GM19324 (cell line): ENCODE data around the gene SLC1A4.

Experiments
- ATAC-seq: cut with Tn5 transposase; IDR thresholded peaks from one replicate; pipeline ENCODE4 v1.9.1; 2021; ENCODE audit warnings: mild to moderate bottlenecking, moderate library complexity; ENCODE audit not compliant: unreplicated experiment, low FRiP score

SLC1A4 gene

DNA sequence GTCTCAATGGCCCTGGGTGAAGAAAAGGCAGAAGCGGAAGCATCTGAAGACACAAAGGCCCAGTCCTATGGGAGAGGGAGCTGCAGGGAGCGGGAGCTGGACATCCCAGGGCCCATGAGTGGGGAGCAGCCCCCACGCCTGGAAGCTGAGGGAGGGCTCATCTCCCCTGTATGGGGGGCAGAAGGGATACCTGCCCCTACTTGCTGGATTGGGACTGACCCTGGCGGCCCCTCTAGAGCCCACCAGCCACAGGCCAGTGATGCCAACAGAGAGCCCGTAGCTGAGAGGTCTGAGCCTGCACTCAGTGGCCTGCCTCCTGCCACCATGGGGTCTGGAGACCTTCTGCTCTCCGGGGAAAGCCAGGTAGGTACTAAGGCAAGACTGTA lies 80.2 kb downstream of the SLC1A4 start:
- ATAC-seq = no peak

DNA sequence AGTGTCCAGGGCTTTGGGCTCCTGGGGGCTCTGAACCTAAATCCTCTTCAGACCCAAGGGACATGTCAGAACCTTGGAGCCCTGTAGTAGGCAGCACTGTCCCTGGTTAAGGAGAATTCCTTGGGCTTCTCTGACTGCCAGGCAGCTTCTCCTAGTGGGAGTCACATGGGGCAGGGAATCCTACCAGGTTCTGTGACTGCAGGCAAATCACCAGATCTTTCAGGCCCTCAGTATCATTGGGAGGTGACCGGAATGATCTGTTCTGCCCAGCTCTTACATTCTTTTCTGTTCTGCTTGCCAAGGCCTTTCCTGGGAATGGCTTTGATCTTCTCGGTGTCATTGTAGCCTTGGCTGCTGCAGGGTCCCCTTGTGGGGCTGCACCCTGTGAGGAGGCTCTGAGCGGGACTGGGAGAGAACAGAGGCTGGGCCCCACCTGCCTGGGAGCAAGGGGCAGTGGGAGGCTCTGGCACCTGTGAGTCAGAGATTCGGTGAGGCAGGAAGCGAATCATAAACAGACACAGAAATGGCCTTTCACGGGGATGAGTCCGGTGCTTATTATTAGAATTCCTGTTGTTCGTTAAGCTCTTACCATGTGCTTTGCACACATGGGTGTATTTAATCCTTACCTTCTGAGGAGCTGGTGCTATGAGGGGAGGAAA lies 81.1 kb downstream of the SLC1A4 start:
- no peak for ATAC-seq

DNA sequence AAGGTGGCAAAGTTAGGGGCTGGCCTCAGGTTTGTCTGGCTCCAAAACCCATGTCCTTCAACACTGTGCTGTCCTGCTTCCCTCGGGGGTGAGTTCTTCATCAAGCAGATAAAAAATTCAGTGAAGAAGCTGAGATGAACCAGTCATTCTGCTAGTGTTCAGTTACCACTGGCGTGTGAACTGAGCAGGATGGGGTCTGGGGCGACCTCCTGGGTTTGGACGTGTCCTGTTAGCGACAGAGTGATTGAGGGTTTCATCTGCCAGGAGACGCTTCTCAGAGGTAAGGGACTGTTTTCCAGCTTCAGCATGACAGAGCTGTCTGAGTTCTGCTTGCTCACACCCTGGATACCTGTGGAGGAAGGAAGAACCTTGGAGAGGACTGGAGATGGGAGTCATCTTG lies 81.7 kb downstream of the SLC1A4 start:
- ATAC-seq = no peak

- no peak for ATAC-seq
Measured at GRCh38 chr2:65071499-65072180, 82.4 kb downstream of the SLC1A4 start.

DNA sequence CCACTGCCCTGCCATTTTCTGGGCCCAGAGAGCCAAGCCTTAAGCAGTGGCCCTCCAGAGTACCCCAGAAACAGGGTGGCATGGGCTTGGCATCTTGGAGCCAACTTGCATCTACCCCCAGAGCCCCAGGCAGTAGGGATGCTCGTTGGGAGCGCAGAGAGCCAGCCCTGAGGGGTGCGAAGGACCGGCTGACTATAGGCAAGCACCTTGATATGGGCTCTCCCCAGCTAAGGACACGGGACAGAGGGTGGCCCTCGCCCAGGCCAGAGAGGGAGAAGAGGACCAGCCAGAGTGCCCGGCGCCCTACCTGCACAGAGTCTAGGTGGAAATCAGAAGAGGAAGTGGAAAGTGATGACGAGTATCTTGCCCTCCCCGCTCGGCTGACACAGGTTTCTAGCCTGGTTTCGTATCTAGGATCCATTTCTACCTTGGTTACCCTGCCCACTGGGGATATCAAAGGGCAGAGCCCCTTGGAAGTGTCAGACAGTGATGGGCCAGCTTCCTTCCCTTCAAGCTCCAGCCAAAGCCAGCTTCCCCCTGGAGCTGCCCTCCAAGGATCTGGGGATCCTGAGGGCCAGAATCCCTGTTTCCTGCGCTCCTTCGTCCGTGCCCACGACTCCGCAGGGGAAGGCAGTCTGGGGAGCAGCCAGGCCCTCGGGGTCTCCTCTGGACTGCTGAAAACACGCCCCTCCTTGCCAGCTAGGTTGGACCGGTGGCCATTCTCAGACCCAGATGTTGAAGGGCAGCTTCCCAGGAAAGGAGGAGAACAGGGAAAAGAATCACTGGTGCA lies 83.2 kb downstream of the SLC1A4 start:
- no peak for ATAC-seq
